NCI-H82 (cell line): ENCODE results near the gene EEF2.
"Not testable (repeated sequence)": the region's sequence is repeated elsewhere in the genome, so short reads cannot be mapped to it uniquely, and the experiment has no call there.

Experiments
- DNase-seq: peaks from one replicate; lab custom pipeline; 2025; lab: John Stamatoyannopoulos, UW

The EEF2 gene

GRCh38 chr19:4014541-4015491 lies 29.6 kb upstream of the EEF2 start:
- no peak for DNase-seq

- DNase-seq = no peak
Observed at GRCh38 chr19:4013886-4014540, 28.8 kb upstream of the EEF2 start.

- no peak for DNase-seq
Observed at GRCh38 chr19:4012975-4013634, 27.8 kb upstream of the EEF2 start.

- no peak for DNase-seq
Observed at GRCh38 chr19:4012092-4012974, 27.1 kb upstream of the EEF2 start.

GRCh38 chr19:4011430-4011829 lies 26.2 kb upstream of the EEF2 start:
- DNase-seq = not testable (repeated sequence)

- no peak for DNase-seq
Observed at GRCh38 chr19:4010808-4011110, 25.5 kb upstream of the EEF2 start.

- DNase-seq = peak; percentile 67
Observed at GRCh38 chr19:4009990-4010807, 24.9 kb upstream of the EEF2 start.

GRCh38 chr19:4007836-4008539 lies 22.7 kb upstream of the EEF2 start:
- peak; percentile 46 for DNase-seq

- DNase-seq = peak; percentile 94
Observed at GRCh38 chr19:4007021-4007835, 22.0 kb upstream of the EEF2 start, which contains the start of gene PIAS4. Gene PIAS4, plus strand, starts transcription at chr19:4007736. Its CDS starts 25 bp downstream, at chr19:4007761.

GRCh38 chr19:4005436-4005835 lies 20.2 kb upstream of the EEF2 start:
- not testable (repeated sequence) for DNase-seq

GRCh38 chr19:4000798-4001197 lies 15.5 kb upstream of the EEF2 start:
- DNase-seq = not testable (repeated sequence)

- DNase-seq = peak; percentile 68
Observed at GRCh38 chr19:3998667-3999412, 13.6 kb upstream of the EEF2 start.

GRCh38 chr19:3995607-3996006 lies 10.3 kb upstream of the EEF2 start:
- no peak for DNase-seq

- DNase-seq = no peak
Observed at GRCh38 chr19:3990815-3991117, 5.5 kb upstream of the EEF2 start.

GRCh38 chr19:3987619-3988371 lies 2.5 kb upstream of the EEF2 start:
- DNase-seq = peak; percentile 89

GRCh38 chr19:3986260-3987041 lies 1.2 kb upstream of the EEF2 start:
- peak; percentile 78 for DNase-seq

GRCh38 chr19:3985643-3986259 lies 488 bp upstream of the EEF2 start:
- DNase-seq = no peak
